NCI-H1417 treated with DMSO at 0.1 percent for 48 hours (cell line): Measurements from ENCODE around the gene ICA1.
"Not testable (repeated sequence)": the region's sequence is repeated elsewhere in the genome, so short reads cannot be mapped to it uniquely, and the experiment has no call there.

ENCODE experiments used
- DNase-seq: peaks from one replicate; lab custom pipeline; 2025; lab: John Stamatoyannopoulos, UW

The ICA1 gene

GRCh38 chr7:8260871-8261694 is 884 bp downstream of the ICA1 start:
- peak; percentile 35 for DNase-seq

DNA sequence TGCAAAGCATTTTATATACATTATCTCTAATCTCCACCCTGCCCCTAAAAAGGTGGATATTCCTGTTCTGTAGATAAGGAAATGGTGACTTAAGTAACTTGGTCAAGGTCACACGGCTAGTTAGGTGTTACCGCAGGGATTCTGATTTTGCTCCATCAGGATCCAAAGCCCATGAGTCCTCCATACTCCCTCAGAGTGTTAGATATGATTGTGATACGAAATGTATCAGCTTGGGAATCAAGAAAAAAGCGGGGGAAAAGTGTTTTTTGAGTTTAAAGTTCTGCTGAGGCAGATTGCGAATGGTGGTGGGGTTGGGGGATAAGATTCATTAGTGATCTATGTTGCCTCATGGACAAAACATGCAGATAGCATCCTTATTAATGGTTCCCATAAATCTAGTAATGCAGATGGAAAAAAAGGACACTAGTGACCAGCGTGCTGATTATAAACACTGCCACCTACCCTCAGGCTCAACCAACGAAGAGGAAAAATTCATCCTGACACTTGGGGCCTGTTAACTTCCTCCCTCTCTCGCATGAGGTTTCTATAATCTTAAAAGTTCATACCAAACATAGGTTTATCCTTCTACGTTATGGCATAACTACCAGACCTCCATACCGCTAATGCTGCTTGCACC is 2.3 kb downstream of the ICA1 start:
- DNase-seq, result no peak

- DNase-seq, result no peak
Observed at GRCh38 chr7:8258734-8259133, 3.2 kb downstream of the ICA1 start.

DNA sequence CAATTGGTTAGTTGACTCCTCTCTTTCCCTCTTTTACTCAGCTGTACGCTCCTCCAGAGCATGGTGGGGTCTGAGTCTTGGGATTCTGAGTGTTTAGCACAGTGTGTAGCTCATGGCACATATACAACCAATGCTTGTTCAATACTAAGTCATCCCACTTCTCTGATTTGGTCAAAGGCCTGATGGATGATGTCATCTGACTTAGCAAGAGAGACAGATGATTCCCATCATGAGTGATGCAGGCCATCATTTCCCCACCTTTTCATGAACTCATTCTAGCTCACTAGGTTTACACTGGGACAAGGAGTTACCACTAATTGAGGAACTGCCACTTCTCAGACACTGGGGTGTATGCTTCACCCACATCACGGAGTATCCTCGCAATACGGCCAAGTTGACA is 3.8 kb downstream of the ICA1 start:
- no peak for DNase-seq

- DNase-seq, result no peak
Observed at GRCh38 chr7:8255680-8256655, 6.0 kb downstream of the ICA1 start.

DNA sequence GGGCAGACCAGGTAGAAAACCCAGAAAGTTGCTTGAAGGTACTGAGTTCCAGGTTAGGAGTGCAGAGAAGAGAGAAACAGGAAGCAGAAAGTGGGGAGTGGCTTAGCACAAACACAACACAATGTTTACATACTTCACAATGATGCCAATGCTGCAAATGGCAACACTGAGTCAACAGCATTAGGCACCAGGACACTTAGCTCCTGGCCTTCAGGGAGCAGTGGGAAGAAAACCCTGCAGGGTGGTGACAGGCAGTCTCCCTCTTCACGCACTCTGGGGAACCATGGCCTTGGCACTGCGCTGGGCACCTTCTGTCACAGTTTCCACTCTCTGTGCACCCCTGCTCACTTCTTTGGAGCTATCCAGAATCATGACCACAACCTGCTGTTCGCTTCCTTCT is 7.3 kb downstream of the ICA1 start:
- DNase-seq, result peak; percentile 7

DNA sequence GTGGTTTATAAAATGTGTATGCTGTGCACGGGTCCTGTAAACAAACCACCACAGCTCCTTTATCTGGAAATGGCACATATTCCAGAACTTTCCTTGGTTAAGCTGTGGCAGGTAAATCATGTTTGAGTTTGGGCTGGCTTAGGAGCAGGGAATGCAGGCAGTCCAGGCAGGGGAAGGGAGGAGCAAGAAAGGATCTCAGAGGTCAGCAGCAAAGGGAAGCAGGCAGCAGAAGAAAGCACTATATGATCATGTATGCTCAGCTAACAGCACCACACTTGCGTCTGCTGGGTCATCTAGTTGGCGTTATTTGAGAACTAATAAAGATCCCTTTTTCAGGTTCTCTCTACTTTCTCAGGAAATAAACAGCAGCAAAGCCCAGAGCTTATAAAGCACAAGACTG is 7.8 kb downstream of the ICA1 start:
- DNase-seq, result no peak

DNA sequence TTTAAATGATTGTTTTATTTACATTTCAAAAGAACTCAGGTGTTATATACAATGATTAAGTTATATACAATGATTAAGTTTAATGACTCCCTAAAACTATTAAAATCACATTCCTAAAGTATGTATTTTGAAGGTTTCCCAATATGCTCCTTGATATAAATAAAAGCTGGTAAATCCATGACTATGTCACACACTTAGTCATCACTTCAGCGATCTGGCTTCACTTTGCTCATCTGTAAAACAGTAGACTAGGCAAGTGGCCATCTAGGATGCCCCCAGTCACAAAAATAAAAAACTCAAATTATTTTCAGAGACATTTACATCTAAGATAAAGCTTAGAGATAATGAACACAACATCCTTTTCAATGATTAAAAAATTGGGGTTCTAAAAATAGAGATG is 10.8 kb downstream of the ICA1 start:
- DNase-seq, result no peak

GRCh38 chr7:8250547-8250946 is 11.4 kb downstream of the ICA1 start:
- DNase-seq, result no peak

- DNase-seq, result no peak
Observed at GRCh38 chr7:8249121-8249520, 12.8 kb downstream of the ICA1 start.

- DNase-seq, result no peak
Observed at GRCh38 chr7:8246020-8246419, 15.9 kb downstream of the ICA1 start.

GRCh38 chr7:8245032-8245431 is 16.9 kb downstream of the ICA1 start:
- not testable (repeated sequence) for DNase-seq

DNA sequence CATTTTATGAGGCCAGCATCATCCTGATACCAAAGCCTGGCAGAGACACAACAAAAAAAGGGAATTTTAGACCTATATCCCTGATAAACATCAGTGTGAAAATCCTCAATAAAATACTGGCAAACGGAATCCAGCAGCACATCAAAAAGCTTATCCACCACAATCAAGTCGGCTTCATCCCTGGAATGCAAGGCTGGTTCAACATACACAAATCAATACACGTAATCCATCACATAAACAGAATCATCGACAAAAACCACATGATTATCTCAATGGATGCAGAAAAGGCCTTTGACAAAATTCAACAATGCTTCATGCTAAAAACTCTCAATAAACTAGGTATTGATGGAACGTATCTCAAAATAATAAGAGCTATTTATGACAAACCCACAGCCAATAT is 18.9 kb downstream of the ICA1 start:
- not testable (repeated sequence) for DNase-seq

DNA sequence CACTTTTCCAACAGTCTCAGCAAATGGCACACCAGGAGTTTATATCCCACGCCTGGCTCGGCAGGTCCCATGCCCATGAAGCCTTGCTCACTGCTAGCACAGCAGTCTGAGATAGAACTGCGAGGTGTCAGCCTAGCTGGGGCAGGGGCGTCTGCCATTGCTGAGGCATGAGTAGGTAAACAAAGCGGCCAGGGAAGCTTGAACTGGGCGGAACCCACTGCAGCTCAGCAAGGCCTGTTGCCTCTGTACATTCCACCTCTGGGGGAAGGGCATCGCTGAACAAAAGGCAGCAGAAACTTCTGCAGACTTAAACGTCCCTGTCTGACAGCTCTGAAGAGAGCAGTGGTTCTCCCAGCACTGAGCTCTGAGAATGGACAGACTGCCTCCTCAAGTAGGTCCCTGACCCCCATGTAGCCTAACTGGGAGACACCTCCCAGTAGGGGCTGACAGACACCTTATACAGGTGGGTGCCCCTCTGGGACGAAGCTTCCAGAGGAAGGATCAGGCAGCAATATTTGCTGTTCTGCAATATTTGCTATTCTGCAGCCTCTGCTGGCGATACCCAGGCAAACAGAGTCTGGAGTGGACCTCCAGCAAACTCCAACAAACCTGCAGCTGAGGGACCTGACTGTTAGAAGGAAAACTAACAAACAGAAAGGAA is 22.1 kb downstream of the ICA1 start:
- DNase-seq, result not testable (repeated sequence)

- no peak for DNase-seq
Observed at GRCh38 chr7:8236780-8237407, 25.1 kb downstream of the ICA1 start.

- no peak for DNase-seq
Observed at GRCh38 chr7:8232999-8233847, 28.7 kb downstream of the ICA1 start.

- DNase-seq, result no peak
Observed at GRCh38 chr7:8229927-8230326, 32.0 kb downstream of the ICA1 start.

DNA sequence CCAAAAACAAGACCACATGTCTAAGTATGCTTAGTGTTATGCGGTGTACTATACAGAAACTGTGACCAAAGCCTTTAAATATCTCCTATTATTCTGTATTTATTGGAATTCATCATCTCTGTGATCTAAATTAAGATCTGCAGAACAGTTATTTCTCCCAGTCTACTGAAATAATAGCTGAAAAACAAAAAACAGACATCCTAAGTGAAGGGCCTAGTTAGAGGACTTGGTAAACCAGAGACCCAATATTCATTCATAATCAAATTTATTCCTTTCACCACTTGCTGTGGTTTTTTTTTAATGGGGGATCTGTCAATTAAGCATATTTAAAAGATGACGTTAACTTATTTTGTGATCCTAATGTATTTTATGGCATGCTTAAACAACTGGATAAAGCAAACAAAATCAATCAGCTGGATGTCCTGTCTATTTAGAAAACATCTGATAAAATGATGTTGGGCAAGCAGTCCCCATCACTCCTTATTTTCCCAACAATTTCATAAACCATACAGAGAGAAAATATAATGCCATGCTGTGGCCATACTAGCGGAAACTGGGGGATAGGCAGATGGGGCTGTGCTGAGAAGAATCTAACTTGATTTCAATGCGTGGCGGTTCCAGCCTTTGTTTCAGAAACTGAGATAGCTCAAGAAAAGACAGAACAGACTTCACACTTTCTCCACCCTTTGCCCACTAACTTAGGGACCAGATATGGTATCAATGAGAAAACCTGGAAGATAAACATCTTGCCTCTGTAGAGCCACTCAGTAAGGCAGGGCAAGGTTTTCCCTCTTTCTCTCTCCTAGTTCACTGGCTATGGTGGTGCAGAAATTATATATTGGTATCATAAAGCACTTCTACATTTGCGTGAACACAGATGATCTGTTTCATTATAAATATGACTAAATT is 32.9 kb downstream of the ICA1 start:
- no peak for DNase-seq

GRCh38 chr7:8228068-8228467 is 33.9 kb downstream of the ICA1 start:
- no peak for DNase-seq
